ENCODE measurements around the gene SLIT3.

SLIT3 gene

GRCh38 chr5:168827636-168828035 is 473.3 kb downstream of the SLIT3 start:
- no peak overlapping the region for H3K9ac ChIP-seq (ENCODE audit: insufficient read length)
- no peak overlapping the region for H3K27ac ChIP-seq
- H3K9me3 ChIP-seq (ENCODE audit: low read depth, low read length) = no peaks in the 10 kb centered on the region
- H3K4me3 ChIP-seq = no peak overlapping the region
- H3K36me3 ChIP-seq (ENCODE audit: insufficient read depth, low read length) = no peaks in the 10 kb centered on the region
- no peak for DNase-seq (ENCODE audit: low read depth, low spot score)
- TF ChIP-seq EZH2 (IDR thresholded peaks at IDR 0.05) (no peak), FOXP2 (optimal IDR thresholded peaks at IDR 0.05; ENCODE audit: control extremely low read depth, extremely low read length, insufficient read depth) (no peak), POLR2AphosphoS5 (IDR thresholded peaks at IDR 0.05; ENCODE audit: borderline replicate concordance, low read depth, low read length) (no peak)

GRCh38 chr5:168826246-168826725 is 474.7 kb downstream of the SLIT3 start:
- H3K9ac ChIP-seq (ENCODE audit: insufficient read length) = no peak overlapping the region
- no peak for DNase-seq (ENCODE audit: low read depth, low spot score)

GRCh38 chr5:168822745-168823281 is 478.1 kb downstream of the SLIT3 start:
- no peaks in the 10 kb centered on the region for H3K9me3 ChIP-seq (ENCODE audit: low read depth, low read length)
- no peak for DNase-seq (ENCODE audit: low read depth, low spot score)
- no peak overlapping the region for H3K4me3 ChIP-seq
- H3K9ac ChIP-seq (ENCODE audit: insufficient read length) = no peak overlapping the region
- no peak for TF ChIP-seq FOXP2 (optimal IDR thresholded peaks at IDR 0.05; ENCODE audit: control extremely low read depth, extremely low read length, insufficient read depth)
- TF ChIP-seq POLR2AphosphoS5 (IDR thresholded peaks at IDR 0.05; ENCODE audit: borderline replicate concordance, low read depth, low read length) = no peak
- no peak for TF ChIP-seq EZH2 (IDR thresholded peaks at IDR 0.05)
- no peaks in the 10 kb centered on the region for H3K36me3 ChIP-seq (ENCODE audit: insufficient read depth, low read length)
- H3K27ac ChIP-seq = no peak overlapping the region

More at GRCh38 chr5:168826246-168826725, 474.7 kb downstream of the SLIT3 start:
- Histone ChIP-seq H3K27ac (no peak overlapping the region), H3K36me3 (ENCODE audit: insufficient read depth, low read length) (no peaks in the 10 kb centered on the region), H3K4me3 (no peak overlapping the region), H3K9me3 (ENCODE audit: low read depth, low read length) (no peaks in the 10 kb centered on the region)
- TF ChIP-seq POLR2AphosphoS5 (IDR thresholded peaks at IDR 0.05; ENCODE audit: borderline replicate concordance, low read depth, low read length) = no peak
- no peak for TF ChIP-seq EZH2 (IDR thresholded peaks at IDR 0.05)
- no peak for TF ChIP-seq FOXP2 (optimal IDR thresholded peaks at IDR 0.05; ENCODE audit: control extremely low read depth, extremely low read length, insufficient read depth)

DNA sequence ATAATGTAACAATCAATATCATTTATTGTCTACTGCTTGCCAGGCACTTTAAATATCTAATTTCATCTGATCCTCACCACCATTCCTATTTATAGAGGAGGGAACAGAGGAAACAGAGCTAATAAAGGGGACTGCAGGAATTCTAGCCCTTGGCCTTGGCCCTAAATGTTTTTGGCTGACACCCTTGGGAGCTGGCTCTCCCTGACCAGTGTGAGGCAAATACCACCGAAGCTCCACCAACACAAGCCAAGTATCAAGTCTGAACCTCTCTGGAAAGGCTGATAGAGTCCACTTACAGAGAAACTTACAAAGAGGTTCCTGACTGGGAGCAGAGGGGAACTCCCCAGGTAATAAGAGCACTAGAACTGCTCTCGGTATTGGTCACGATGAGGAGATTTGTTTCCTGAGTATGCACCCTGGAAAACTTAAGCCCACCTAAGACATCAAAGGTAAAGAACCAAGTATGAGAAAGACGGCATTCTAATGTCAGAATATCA is 478.6 kb downstream of the SLIT3 start:
- DNase-seq (ENCODE audit: low read depth, low spot score) = no peak
- Histone ChIP-seq H3K4me3 (no peak overlapping the region), H3K9me3 (ENCODE audit: low read depth, low read length) (no peaks in the 10 kb centered on the region), H3K27ac (no peak overlapping the region), H3K9ac (ENCODE audit: insufficient read length) (no peak overlapping the region), H3K36me3 (ENCODE audit: insufficient read depth, low read length) (no peaks in the 10 kb centered on the region)
- TF ChIP-seq FOXP2 (optimal IDR thresholded peaks at IDR 0.05; ENCODE audit: control extremely low read depth, extremely low read length, insufficient read depth) (no peak), POLR2AphosphoS5 (IDR thresholded peaks at IDR 0.05; ENCODE audit: borderline replicate concordance, low read depth, low read length) (no peak), EZH2 (IDR thresholded peaks at IDR 0.05) (no peak)

- no peak overlapping the region for H3K9ac ChIP-seq (ENCODE audit: insufficient read length)
- H3K36me3 ChIP-seq (ENCODE audit: insufficient read depth, low read length) = no peaks in the 10 kb centered on the region
- no peak overlapping the region for H3K4me3 ChIP-seq
- no peaks in the 10 kb centered on the region for H3K9me3 ChIP-seq (ENCODE audit: low read depth, low read length)
- TF ChIP-seq POLR2AphosphoS5 (IDR thresholded peaks at IDR 0.05; ENCODE audit: borderline replicate concordance, low read depth, low read length) = no peak
- no peak for TF ChIP-seq EZH2 (IDR thresholded peaks at IDR 0.05)
- TF ChIP-seq FOXP2 (optimal IDR thresholded peaks at IDR 0.05; ENCODE audit: control extremely low read depth, extremely low read length, insufficient read depth) = no peak
- no peak for DNase-seq (ENCODE audit: low read depth, low spot score)
- H3K27ac ChIP-seq = no peak overlapping the region
These were observed 480.1 kb downstream of the SLIT3 start for GRCh38 chr5:168820874-168821273.

DNA sequence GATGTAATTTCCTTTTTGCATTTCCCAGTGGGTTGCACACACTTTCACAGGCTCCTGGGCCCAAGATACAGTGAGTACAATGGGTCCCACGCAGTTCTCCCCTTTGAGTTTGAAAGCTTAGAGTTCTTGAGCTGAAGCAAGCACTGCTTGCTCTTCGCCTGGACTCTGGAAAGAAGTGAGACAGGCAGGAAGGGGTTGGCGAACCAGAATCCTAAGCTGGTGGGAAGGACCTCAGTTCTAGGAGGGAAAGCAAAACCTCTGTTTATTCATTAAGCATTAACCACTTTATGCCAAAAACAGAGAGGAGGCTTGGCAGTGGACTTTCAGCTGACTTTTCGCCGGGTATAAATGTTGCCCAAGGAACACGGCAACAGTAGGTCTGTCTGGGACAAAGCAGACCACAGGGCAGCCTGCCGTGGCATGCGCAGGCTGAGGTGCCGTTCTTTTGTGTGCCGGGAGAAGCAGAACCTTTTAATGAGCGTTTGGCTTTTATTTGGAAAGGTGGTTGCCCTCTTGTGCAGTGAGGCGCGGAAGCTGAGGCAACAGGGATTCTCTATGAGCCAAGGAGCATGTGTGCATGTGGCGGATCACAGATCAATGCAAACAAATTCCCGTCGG is 481.8 kb downstream of the SLIT3 start:
- H3K9ac ChIP-seq (ENCODE audit: insufficient read length) = no peak overlapping the region
- no peaks in the 10 kb centered on the region for H3K9me3 ChIP-seq (ENCODE audit: low read depth, low read length)
- no peak overlapping the region for H3K4me3 ChIP-seq
- H3K27ac ChIP-seq = no peak overlapping the region
- H3K36me3 ChIP-seq (ENCODE audit: insufficient read depth, low read length) = no peaks in the 10 kb centered on the region
- no peak for DNase-seq (ENCODE audit: low read depth, low spot score)
- TF ChIP-seq EZH2 (IDR thresholded peaks at IDR 0.05) (no peak), POLR2AphosphoS5 (IDR thresholded peaks at IDR 0.05; ENCODE audit: borderline replicate concordance, low read depth, low read length) (no peak), FOXP2 (optimal IDR thresholded peaks at IDR 0.05; ENCODE audit: control extremely low read depth, extremely low read length, insufficient read depth) (no peak)

DNA sequence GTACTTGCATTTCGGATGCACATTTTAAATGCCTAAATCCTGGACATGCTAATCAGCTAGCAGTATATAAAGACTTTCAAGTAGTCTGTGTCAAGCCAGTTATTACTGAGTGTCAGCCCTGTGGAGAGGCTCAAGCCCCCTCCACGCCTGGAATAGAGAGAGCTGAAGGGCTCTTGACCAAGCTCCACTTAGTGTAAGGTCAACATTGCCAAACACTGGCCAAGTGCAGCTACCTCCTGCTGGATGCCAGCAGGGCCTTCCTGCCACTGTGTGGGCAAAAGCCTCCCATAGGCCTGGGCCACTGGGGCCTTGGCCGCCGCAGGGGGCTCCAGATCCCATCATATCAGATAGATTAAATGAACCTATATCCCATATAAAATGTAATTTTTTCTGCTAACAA is 482.4 kb downstream of the SLIT3 start:
- Histone ChIP-seq H3K9ac (ENCODE audit: insufficient read length) (no peak overlapping the region), H3K4me3 (no peak overlapping the region), H3K36me3 (ENCODE audit: insufficient read depth, low read length) (no peaks in the 10 kb centered on the region), H3K9me3 (ENCODE audit: low read depth, low read length) (no peaks in the 10 kb centered on the region), H3K27ac (no peak overlapping the region)
- TF ChIP-seq POLR2AphosphoS5 (IDR thresholded peaks at IDR 0.05; ENCODE audit: borderline replicate concordance, low read depth, low read length) = no peak
- TF ChIP-seq FOXP2 (optimal IDR thresholded peaks at IDR 0.05; ENCODE audit: control extremely low read depth, extremely low read length, insufficient read depth) = no peak
- no peak for TF ChIP-seq EZH2 (IDR thresholded peaks at IDR 0.05)
- no peak for DNase-seq (ENCODE audit: low read depth, low spot score)

DNA sequence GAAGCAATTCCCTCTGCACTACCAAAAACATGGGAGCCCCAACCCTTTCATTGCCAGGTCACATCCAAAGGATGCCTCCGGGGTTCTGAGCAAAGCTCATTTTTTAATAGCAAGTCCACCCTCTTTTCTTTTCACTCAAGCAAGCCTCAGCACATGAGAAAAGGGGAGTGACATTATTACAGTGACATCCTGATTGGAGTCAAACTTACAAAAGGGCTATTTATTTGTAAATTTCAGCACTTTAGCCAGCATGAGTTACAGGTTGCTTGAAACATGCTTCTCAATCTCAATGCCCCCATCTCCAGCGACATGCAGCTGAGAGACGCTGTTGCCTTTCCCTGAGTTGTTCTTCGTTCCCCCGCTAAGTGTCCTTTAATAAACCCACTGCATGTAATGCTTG is 483.3 kb downstream of the SLIT3 start:
- Histone ChIP-seq H3K9me3 (ENCODE audit: low read depth, low read length) (no peaks in the 10 kb centered on the region), H3K27ac (no peak overlapping the region), H3K36me3 (ENCODE audit: insufficient read depth, low read length) (no peaks in the 10 kb centered on the region), H3K4me3 (no peak overlapping the region), H3K9ac (ENCODE audit: insufficient read length) (no peak overlapping the region)
- no peak for DNase-seq (ENCODE audit: low read depth, low spot score)
- TF ChIP-seq POLR2AphosphoS5 (IDR thresholded peaks at IDR 0.05; ENCODE audit: borderline replicate concordance, low read depth, low read length) (no peak), FOXP2 (optimal IDR thresholded peaks at IDR 0.05; ENCODE audit: control extremely low read depth, extremely low read length, insufficient read depth) (no peak), EZH2 (IDR thresholded peaks at IDR 0.05) (no peak)

Data from SK-N-MC (cell line).